Activated CD4-positive, CD25-positive, alpha-beta regulatory T cell treated with anti-CD3 and anti-CD28 coated beads, Interleukin-2, amount 50 U/mL, for 72 hours (primary cell): ENCODE data around the gene CITED4.
A peak's percentile ranks its signal among the peaks of the same experiment; 100 is the strongest.

Experiments
- DNase-seq: peaks from one replicate; pipeline ENCODE4 v3.0.0; 2021

The CITED4 gene

DNA sequence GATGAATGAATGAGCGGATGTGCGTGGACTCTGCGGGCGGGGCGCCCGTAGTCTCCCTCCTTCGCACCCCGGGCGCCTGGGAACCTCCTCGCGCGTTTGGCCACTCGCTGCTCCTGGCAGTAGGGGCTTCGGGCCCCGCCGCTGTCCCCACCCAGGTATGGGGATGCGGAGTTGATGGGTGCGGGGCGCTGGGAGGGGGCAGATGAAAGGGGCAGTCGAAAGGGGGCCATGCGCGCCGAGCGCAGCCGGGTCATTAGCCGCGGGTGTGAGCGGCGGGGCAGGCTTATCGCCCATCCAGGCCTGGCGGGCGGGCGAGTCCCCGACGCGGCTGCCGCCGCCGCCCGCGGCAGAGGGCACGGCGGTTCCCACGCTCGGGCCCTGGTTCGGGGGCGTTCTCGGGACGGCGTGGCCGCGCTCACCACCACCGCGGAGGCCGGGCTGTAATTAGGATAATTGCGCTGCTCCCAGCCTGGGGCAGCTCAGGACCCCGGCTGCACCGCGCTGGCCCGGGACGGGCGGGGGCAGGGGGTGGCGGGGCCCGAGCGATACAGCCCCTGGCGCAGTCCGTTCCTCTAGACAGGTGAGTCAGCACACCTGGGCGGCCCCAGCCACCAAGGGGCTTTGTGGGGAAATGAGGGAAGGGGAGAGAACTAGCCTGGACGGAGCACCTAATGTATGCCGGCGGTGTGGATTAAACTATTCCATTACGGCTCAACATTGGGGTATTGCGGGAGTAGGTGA is 22.1 kb upstream of the CITED4 start:
- DNase-seq, result no peak

DNA sequence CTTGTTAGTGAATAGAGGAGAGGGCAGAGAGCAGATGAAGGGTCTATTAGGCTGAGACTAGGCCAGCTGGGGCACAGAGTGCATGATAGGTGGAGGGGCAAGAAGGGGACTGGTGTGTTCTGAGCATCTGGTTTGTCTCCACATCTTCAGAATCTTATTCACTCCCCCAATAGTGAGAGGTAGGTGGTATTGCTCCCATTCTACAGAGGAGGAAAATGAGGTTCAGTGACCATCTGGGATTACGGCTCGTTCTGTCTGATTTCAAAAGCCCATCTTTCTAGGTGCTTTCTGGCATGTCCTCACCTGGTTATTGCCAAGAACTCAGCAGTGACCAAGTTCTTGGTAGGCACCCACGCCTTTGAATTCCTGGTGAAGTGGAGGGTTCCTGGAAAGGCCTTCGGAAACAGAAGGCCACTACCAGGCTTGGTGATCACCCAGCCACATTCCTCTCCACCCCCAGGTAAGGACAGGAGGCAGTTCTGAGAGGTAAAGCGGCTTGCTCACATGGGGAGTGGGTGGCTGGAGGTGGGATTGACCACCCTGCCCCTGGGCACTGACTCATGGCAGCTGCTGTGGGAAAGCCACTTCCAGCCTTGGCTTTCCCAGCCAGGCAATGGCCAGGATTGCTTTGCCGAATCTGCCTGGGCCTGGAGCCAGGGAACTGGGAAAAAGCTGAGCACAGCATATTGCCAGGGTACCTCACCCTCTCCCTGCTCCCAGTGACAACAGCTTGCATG is 18.8 kb upstream of the CITED4 start:
- no peak for DNase-seq

DNA sequence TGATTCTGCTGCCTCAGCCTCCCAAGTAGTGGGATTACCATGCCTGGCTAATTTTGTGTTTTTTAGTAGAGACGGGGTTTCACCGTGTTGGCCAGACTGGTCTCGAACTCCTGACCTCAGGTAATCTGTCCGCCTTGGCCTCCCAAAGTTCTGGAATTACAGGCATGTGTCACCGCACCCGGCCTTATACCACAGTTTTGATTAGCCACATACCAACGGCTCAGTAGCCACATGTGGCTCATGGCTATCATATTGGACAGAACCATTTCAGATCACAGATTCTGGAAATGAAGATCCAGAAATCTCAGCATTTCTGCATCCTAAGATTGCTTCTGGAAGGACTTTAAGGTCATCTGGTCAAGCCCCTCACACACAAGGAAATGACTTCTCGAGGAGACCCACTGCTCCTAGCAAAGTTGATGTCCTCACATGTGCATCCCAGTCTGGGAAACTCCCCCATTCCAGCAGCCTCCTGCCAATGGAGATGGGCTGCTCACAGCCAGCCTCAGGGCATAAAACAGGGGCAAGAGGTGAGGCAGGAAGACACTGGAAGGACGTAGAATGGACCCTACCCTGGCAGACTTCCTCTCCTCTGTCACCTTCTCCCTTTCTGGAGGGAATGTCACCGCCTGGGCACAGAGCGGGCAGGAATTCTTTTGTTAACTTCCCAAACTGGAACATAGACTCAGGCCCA is 17.5 kb upstream of the CITED4 start:
- no peak for DNase-seq

DNA sequence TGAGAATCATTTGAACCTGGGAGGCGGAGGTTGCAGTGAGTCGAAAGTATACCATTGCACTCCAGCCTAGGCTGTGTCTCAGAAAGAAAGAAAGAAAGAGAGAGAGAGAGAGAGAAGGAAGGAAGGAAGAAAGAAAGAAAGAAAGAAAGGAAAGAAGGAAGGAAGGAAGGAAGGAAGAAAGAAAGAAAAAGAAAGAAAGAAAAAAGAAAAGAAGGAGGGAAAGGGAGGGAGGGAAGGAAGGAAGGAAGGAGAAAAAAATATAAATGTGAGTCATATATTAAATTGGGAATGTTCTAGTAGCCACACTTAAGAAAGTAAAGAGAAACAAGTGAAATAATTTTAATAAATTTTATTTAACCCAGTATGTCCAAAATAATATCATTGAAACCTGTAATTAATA is 16.7 kb upstream of the CITED4 start:
- no peak for DNase-seq

DNA sequence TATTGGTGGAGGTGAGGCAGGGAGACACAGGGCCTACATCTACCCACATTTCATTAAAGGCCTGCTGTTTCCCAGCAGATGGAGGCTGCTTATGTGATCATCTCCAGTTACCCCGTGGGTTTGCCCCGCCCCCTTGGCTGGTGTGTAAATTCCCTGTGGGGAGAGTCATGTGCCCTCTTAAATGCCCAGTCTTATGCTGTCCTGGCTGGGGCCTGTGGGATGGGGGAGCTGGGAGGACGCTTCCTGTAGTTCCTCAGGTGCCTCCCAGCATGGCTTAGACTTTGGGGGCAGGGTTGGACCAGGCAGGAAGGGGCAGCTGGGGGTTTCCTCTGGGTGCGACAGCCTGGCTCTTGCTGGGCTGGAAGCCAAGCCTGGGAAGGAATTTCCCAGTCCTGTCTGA is 15.5 kb upstream of the CITED4 start:
- no peak for DNase-seq

DNA sequence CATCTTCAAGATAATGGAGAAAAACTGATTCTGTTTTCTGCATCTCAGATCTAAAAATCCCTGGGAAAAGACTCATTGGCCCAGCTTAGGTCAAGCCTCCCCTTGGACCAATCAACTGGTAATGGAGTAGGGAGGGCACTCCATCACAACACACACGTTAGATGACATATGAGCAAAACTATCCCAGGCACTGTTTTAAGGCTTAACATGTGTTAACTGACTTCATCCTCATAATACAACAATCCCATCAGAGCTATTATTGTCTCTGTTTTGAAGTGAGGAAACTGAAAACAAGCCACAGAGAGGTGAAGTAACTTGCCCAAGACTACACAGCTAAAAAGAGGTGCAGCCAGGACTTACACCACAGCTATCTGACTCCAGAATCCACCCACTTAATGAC is 14.7 kb upstream of the CITED4 start:
- no peak for DNase-seq

DNA sequence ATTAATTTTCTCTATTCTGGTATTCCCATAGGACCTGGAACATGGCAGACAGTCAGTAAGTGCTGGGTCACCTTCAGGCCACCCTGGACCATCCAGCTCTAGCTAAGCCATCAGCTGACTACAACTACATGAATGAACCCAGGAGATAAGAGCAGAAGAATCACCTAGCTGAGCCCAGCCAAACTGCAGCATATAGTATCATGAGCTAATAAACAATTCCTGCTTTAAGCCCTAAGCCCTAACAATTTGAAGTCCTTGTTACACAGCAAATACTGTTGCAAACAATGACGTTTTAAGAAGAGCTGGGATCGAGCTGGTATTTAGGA is 14.2 kb upstream of the CITED4 start:
- DNase-seq, result no peak

DNA sequence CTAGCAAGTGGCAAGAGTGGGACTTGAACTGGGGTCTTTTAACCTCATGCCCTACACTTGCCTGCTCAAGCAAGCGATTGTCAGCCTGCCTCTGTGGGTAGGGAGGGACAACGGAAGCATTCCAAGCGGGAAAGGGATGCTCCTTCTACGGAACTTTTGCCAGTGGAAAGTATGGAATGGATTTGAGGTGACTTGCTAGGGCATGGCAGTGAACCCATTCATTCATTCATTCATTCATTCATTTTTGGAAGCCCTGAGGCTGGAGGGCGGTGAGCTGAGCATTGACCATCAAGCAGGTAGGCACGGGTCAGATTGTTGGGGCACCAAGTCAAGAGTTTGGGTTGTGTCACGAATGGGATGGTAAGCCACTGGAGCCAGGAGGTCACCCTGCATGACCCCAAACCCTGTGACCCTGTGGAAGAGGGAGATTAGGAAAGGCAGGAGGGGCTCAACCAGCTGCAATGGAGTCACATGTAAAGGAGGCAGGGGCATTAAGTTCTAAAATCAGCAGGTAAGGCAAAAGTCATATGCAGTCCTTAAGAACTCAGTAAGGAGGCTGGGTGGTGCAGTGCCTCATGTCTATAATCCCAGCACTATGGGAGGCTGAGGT is 11.8 kb upstream of the CITED4 start:
- DNase-seq, result no peak

DNA sequence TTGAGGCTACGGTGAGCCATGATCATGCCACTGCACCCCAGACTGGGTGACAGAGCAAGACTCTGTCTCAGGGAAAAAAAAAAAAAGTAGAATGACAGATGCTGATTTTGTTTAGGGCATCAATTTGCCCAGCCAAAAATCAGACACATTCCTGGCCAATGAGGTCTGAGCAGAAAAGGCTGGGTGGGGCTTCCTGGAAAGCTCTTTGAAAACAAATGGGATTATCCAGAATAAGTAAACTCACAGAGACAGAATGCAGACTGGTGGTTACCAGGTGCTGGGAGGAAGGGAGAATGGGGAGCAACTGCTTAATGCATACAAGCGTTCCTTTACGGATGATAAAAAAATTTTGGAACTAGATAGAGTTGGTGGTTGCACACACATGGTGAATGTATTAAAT is 10.1 kb upstream of the CITED4 start:
- DNase-seq, result no peak

DNA sequence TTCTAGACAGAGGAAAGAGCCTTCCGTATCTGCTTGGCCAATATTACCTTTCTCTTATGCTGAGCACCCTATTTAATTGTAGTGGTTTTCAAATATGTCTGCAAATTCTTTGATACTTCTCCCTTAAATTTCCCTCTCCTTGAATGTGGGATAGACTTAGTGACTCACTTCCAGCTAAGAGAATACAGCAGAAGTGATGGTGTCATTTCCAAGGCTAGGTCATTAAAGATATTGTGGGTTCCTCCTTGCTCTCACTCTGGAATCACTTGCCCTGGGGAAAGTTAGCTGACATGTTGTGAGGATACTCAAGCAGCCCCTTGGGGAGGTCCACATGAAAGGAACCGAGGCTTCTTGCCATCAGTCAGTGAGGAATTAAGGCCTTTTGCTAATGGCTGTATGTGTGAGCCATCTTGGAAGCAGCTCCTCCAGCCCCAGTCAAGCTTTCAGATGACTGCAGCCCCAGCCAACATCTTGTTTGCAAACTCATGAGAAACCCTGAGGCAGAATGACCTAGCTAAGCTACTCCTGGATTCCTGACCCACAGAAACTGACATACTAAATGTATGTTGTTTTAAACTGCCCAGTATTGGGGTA is 8.1 kb upstream of the CITED4 start:
- DNase-seq, result no peak

DNA sequence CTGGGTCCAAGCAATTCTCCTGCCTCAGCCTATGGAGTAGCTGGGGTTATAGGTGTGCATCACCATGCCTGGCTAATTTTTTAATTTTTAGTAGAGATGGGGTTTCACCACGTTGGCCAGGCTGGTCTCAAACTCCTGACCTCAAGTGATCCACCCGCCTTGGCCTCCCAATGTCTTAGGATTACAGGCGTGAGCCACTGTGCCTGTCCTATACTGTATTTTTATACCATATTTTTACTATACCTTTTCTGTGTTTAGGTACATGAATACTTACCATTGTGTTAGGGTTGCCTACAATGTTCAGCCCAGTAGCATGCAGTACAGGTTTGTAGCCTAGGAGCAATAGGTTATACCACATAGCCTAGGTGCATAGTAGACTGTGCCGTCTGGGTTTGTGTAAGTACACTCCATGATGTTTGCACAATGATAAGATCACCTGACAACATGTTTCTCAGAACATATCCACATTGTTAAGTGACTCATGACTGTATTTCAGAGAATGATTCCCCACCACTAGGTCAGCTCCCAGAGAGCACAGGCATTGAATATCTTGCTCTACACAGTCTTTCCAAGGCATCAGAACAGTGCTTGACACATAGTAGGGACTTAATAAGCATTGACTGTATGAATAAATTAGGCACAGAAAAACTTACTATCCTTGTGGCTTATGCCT is 6.0 kb upstream of the CITED4 start:
- DNase-seq, result no peak

DNA sequence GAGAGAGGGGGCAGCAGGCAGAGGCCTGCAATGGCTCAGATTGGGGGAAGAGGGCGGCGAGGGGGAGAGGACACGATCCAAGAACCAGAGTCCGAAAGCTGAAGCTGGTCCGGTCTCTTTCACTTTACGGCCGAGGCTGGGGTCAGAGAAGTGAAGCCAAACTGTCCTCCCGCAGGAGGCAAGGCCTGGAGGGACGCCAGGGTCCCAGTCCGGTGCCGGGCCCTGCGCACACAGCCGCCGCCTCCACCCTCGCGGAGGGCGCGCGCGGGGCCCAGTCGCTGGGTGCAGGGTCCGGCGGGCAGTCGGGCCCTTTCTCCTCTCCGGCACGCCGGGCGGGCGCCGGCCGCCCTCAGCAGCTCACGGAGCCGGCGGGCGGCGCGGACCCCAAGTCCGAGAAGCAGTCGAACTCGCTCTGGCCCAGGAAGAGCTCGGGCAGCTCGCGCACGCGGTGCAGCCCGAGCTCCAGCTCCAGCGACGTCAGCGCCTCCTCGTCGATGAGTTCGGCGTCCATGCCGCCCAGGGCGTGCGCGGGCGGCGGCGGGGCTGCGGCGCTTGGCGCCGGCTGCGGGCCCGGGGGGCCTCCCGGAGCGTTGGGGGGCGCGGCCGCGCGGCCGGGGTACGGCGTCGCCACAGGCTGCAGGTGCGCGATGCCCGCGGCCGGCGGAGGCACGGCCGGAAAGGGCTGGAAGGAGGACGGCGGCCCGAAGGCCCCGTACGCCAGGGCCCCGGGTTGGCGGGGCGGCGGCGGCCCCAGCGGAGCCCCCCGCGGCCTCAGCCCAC is 749 bp downstream of the CITED4 start:
- peak; percentile 52 for DNase-seq

DNA sequence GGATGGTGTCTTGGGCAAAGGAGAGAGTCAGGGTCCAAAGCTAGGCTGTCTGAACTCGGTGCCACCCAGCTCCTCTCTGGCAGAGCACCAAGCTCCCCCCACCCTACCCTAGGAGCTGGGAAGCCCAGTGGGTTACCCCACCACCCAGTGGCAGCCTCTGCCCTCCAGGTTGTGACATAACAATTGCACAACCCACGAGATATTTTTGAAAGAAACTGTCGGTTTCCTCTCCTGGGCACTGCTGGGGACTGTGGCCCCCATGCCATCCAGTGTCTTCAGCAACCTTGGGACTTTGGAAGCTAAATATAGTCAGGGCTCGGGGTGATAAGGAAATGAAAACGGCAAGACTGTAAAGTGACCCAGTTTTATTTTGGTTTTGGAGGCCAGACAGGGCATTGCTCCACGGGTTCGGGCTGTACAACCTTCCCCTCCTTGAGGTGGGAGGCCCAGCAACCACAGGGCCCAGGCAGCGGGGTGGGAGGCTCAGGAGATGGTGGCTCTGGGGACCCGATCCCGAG is 1.4 kb downstream of the CITED4 start:
- DNase-seq, result no peak

DNA sequence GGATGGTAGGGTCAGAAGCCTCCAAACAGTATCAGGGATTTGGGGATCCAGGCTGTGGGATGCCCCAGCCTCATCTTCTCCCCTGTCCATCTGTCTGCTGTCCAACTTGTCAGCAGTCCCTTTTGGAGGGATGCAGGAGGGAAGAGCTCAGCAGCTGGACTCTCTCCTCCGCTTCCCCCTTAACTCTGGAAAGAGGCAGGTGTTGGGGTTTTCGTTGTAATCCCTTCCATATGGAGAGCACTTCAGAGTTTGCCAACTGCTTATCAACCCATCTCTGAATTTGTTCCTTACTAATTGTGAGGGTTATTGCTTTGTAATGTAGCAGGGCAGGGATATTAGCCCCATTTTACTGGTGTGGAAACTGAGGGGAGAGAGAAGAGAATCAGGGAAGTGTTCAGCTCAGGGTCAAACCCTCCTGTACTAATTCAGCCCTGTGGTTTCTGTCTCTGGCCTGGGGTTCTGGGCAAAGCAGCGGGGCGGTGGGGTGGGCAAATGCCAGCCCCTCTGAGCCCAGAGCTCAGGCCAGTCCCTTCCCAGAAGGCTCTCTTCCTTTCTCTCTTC is 3.2 kb downstream of the CITED4 start:
- DNase-seq, result no peak

DNA sequence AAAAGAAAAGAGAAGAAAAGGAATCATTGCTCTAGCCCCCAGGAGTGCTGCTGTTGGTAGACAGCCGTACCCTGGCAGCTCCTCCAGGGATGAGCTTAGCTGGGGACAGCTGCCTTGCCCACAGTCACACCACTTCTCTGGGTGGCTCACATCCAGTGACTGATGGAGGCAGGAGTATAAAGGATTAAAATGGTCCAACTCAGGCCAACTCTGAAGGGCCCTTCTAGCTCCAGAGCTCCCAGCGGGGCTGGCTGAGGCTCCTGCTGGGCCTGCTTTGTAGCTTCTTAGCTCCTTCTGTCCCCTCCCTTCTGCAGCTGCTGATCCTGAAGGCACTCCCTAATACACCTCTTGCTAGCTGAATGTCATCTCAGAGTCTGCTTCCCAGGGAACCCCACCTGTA is 4.4 kb downstream of the CITED4 start:
- no peak for DNase-seq

DNA sequence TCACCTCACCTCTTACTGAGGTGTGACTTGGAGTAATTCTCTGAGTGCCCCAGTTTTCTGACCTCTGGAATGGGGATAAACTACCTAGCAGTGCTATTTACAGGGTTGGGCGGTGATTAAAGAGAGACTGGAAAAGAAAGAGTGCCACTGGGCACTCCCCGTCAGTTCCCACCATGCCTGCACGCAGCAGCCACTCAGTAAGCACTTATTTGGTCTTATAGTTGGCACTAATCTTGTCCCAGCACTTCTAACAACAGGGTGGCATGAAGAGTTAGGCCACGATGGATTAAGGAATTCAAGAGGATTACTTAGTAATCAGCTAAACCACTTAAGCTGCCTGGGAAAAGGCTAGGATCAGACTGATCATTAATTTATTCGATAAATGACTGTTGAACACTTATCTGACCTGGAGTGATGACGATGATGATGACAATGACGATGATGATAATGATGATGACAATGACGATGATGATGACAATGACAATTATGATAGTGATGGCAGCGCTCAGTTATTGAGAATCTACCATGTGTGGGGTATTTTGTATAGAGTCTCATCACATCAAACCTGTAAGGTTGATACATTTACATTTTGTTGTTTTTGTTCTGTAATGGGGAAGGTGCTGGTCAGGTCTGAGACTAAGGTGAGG is 5.4 kb downstream of the CITED4 start:
- DNase-seq, result no peak

DNA sequence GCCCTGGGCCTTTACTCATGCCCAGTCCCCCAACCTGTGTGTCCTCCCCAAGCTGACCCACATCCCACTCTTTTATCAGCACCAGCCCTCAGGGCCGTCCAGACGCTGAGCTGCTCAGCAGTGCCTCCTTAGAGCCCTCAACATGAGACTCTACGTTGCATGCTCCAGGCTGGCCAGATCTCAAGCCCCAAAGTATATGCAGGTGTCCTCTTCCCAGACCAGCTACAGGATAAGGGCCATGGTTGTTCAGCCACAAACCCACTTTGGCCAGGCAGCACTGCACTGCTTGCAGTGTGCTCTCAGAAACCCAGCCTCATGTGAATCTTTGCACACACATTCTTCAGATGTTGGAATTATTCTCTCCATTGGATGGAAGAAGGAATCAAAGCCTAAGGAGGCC is 6.0 kb downstream of the CITED4 start:
- DNase-seq, result no peak

DNA sequence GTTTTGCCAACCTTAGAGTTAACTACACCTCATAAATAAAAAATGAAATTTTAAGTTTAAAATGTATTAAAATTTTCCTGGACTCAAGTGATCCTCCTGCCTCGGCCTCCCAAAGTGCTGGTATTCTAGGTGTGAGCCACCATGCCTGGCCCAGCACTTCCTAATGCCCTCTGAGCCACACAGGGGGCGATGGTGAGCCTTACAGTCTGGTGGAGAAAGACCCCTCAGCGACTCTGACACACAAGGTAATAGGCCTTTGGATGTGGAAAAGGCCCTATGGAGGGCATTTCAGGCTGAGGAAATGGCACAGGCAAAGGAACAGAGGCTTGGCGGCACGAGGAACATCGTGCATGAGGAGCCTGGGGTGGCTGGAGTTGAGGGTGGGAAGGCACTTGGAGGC is 6.7 kb downstream of the CITED4 start:
- no peak for DNase-seq

DNA sequence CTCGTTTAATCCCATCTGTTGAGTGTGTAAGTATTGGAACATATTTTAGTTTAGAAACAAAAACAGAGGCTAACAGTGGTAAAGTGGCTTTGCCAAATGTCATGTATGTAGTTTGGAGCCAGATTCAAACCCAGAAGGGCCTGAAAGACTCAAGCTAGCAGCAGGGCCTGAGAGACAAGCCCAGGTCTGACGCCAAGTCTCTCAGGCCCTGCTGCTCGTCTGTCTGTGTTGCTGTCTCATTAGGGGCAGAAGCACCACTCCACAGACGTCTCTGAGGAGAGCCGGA is 8.3 kb downstream of the CITED4 start:
- no peak for DNase-seq

DNA sequence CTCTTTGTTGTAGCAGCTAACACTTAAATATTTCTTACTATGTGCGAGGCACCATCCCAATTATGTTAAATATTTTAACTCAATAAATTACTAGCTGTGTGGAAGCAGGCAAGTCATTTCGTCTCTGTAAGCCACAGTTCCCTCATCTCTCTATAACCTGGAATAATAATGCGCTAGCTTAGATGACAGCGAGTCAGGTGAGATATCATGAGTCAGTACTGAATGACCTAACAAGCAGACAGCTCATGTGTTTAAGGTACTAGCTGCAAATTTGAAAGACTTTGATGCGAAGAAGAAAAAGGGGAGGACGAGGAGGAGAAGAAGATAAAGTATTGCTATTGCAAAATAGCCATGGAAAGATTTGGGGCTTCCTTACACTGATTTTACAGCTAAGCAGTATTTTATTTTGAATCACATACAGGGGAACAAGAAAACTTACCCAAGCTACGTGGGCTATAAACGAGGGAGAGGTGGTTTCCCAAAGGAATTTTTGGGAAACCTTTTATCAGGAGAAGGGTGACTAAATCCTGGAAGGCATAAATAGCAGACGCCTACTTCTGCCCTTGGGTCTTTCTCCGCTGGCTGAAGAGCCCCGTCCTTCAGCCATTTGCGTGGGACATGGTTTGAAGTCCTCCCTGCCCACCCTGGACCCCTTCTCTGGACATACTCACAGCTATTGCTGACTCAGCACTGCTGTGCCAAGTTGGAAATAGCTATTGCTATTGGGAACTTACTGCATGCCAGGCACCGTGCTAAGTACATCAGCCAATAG is 8.9 kb downstream of the CITED4 start:
- no peak for DNase-seq
